T47D (cell line): ENCODE measurements around the gene TSEN54.
A peak's percentile ranks its signal among the peaks of the same experiment; 100 is the strongest.

Experiments used
- DNase-seq, 2 experiments: peaks; one replicate each; pipeline versions ENCODE4 v3.0.0 to v3.0.0-alpha.2; 2011 to 2012; ENCODE audit warnings: low read depth in 1 of 2, low spot score in 1 of 2
- JUND ChIP-seq: IDR thresholded peaks from 2 replicates; pipeline ENCODE4 v1.6.1; 2012; ENCODE audit warnings: low read depth
- in situ Hi-C: cut with HindIII; loops from 2 replicates; pipeline ENCODE4 v1.10.0; 2016; ENCODE audit warnings: low sequenced_read_pairs, low pct_unique_long_range_greater_than_20kb

The TSEN54 gene

DNA sequence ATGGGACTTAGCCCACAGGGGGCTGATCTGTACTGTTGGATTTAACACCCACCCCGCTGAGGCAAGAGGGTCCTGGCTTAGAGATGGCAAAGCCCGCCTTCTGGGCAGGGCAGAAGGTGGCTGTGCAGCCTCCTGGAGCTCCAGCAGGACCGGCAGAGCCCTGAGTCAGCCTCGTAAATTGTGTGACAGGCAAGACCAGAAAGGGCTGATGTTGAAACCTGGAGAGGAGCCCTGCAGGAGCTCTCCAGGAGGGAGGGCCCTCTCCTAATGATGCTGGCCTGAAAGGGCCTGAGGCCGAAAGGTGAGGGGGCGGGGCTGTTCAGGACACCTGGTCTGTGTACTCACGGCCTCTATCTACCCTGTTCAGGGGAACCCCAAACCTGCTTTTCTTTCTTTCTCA, 48.7 kb downstream of the TSEN54 start:
- no peak for TF ChIP-seq JUND
- in situ Hi-C loops: no loop called here
- peak; percentile 72 to 87 for DNase-seq

DNA sequence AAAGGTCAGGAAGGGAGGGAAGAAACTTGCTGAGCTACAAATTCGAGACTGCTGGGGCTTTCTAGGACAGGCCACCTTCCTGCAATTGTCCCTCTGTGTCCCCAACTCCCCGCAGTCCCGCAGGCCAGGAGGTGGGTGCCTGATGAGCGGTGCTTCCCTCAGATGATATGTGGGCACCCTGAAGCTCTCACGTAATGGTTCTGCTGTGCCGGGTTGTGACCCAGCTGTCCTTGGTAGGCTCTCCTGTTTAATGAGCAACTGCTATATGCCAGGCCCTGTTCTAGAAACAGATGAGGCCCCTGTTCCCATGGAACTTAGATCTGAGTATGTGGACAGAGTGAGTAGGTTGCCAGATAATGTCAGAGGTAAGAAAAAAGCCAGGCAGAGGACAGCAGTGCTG, 49.3 kb downstream of the TSEN54 start:
- in situ Hi-C loops: no loop called here
- DNase-seq: no peak
- TF ChIP-seq JUND: no peak

DNA sequence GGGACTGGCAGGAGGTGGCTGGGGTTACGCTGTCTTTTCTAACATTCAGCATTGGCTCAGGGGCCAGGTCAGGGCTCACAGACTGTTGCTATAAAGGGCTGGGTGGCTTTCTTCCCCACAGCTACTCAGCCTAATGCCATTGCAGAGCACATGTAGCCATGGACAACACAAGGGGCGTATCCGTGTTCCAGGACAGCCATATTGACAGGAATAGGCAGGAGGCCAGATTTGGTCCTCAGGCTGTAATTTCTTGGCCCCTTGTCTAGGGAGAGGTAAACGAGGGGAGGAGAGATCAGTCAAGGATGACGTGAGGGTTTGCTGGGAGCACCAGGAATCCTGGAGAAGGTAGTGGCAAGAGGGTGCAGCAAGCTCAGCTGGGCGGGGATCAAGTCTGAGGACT, 50.1 kb downstream of the TSEN54 start:
- in situ Hi-C loops: no loop called here
- DNase-seq: no peak
- no peak for TF ChIP-seq JUND

DNA sequence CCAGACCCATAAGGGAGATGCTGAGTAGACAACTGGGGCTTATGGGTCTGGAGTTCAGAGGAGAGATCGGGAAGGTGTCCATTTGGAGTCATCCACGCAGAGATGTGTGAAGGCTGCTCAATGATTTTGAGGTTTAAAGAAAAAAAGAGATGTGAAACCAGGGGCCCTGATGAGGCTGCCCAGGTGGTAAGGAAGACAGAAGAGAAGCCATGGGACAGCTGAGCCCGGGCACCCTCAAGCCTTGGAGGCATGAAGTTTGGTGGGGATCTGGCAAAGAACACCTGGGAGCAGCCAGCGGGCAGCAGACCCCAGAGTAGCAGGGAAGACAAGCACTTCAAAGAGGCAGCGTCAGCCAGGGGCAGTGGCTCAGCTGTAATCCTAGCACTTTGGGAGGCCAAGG, 50.5 kb downstream of the TSEN54 start:
- no peak for TF ChIP-seq JUND
- in situ Hi-C loops: no loop called here
- no peak for DNase-seq

DNA sequence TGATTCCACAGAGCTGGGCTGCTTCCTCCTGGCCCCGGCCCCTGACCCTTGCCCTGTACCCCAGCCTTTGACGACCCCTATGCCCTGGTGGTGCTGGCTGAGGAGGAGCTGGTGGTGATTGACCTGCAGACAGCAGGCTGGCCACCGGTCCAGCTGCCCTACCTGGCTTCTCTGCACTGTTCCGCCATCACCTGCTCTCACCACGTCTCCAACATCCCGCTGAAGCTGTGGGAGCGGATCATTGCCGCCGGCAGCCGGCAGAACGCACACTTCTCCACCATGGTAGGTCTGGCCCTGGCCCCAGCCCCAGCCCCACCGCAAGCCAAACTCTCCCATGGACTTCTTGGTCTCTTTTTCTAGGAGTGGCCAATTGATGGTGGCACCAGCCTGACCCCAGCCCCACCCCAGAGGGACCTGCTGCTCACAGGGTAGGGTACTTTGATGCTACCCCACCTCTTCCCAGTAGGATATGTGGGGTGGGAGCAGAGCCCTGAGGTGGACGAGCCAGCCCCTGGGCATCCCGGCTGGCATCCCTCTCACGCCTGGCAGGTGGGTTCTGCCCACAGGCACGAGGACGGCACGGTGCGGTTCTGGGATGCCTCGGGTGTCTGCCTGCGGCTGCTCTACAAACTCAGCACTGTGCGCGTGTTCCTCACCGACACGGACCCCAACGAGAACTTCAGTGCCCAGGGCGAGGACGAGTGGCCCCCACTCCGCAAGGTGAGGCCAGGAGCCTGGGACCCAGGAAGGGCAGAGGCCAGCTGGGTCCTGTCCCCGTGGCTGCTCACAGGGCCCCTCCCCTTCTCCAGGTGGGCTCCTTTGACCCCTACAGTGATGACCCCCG, 52.3 kb downstream of the TSEN54 start:
- DNase-seq: no peak
- no peak for TF ChIP-seq JUND
- in situ Hi-C loops: no loop called here

DNA sequence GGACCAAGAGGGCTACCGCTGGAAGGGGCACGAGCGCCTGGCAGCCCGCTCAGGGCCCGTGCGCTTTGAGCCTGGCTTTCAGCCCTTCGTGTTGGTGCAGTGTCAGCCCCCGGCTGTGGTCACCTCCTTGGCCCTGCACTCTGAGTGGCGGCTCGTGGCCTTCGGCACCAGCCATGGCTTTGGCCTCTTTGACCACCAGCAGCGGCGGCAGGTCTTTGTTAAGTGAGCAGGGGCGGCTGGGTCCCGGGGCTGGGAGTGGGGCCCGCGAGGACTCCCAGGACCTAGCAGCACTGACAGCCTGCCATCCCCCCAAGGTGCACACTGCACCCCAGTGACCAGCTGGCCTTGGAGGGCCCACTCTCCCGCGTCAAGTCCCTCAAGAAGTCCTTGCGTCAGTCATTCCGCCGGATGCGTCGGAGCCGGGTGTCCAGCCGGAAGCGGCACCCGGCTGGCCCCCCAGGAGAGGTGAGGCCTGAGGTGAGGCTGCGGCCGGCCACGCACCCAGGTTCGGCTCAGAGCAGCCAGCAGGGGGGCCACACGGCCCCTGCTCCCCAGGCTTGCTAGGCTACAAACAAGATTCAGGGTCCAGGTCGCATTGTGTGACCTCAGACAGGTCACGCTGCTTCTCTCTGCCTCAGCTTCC, 53.8 kb downstream of the TSEN54 start:
- no peak for DNase-seq
- in situ Hi-C loops: no loop called here
- TF ChIP-seq JUND: no peak

DNA sequence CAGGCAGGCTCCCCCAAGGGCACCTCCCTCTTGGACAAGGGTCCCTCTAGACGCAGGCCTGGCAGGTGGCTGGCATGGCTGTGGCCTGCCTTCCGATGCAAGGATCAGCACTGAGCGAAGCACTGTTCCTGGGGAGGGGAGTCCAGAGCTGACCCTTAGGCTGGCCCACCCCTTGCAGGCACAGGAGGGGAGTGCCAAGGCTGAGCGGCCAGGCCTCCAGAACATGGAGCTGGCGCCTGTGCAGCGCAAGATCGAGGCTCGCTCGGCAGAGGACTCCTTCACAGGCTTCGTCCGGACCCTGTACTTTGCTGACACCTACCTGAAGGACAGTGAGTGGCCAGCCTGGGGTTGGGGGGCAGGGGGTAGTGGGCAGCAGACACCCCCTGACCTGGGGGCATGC, 54.4 kb downstream of the TSEN54 start:
- no peak for DNase-seq
- no peak for TF ChIP-seq JUND
- in situ Hi-C loops: no loop called here

DNA sequence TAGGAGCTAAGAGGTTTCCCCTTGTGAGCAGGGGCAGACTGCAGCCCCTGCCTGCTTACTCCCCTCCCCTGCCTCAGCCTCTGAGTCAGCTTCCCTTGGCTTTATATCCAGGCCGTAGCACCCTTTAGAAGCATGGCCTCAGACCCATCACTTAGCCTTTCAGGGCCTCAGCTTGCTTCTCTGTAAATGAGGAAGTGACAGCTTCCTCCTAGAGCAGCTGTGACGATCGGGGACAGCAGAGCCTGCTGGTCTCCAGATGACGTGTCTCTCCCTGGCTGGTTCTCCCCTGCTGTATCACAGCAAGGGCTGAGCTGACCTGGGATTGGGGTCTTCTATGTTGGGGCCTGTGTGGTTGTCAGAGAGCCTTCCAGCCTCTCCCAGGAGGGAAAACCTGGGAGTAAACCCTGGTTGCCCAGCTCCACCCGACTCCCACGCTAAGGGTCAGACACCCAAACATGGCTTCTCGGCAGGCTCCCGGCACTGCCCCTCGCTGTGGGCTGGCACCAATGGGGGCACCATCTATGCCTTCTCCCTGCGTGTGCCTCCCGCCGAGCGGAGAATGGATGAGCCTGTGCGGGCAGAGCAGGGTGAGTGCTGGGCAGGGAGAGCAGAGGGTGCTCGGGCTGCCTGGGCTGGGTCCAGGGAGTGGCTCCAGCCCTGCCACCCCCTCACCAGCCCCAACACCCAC, 55.0 kb downstream of the TSEN54 start:
- no peak for TF ChIP-seq JUND
- DNase-seq: no peak
- in situ Hi-C loops: no loop called here

DNA sequence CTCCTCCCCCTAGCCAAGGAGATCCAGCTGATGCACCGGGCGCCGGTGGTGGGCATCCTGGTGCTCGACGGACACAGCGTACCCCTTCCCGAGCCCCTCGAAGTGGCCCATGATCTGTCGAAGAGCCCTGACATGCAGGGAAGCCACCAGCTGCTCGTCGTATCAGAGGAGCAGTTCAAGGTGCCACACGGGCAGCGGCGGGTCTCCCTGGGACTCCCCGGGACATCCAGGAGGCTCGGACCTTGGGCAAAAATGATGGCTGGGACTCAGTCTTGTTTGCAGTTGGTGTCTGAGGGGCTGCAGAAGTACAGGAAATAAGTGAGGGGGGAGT, 55.5 kb downstream of the TSEN54 start:
- in situ Hi-C loops: no loop called here
- TF ChIP-seq JUND: no peak
- no peak for DNase-seq

DNA sequence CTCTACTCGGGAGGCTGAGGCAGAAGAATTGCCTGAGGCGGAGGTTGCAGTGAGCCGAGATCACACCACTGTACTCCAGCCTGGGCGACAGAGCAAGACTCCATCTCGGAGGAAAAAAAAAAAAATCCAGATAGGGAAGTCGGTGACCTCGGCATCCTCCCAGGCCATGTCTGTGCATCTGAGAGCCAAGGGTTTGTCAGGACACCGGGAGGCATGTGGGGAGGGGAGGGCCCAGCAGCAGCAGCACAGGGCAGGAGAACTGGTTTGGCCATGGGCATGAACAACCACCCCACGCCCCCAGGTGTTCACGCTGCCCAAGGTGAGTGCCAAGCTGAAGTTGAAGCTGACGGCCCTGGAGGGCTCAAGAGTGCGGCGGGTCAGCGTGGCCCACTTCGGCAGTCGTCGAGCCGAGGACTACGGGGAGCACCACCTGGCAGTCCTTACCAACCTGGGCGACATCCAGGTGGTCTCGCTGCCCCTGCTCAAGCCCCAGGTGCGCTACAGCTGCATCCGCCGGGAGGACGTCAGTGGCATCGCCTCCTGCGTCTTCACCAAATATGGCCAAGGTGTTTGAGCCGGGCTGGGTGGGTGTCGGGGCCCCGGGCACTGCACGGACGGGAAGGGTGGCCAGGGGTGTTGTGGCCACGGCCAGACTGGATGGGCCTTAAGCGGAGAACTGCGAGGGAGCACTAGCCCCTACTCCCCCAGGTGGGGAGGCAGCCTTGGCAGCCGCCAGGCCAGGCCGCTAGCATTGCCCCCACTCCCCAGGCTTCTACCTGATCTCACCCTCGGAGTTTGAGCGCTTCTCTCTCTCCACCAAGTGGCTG, 56.6 kb downstream of the TSEN54 start:
- TF ChIP-seq JUND: no peak
- in situ Hi-C loops: no loop called here
- peak in 1 of 2 experiments; percentile 52 for DNase-seq

DNA sequence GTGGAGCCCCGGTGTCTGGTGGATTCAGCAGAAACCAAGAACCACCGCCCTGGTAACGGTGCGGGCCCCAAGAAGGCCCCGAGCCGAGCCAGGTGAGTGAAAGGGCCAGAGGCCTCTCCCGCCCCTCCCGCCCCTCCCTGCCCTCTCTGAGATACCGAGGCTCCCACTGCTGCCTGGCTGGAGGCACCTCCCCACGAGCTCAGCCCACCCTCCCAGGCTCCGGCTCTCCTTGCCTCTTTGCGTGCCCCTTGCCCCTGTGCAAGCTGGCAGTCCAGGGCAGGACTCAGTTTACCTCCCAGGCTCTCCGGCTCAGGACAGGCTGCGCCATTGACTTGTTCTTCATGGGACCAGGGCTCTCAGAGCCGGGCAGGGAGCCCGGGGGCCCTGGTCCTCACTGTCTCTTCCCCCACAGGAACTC, 57.2 kb downstream of the TSEN54 start:
- in situ Hi-C loops: no loop called here
- no peak for TF ChIP-seq JUND
- DNase-seq: no peak

DNA sequence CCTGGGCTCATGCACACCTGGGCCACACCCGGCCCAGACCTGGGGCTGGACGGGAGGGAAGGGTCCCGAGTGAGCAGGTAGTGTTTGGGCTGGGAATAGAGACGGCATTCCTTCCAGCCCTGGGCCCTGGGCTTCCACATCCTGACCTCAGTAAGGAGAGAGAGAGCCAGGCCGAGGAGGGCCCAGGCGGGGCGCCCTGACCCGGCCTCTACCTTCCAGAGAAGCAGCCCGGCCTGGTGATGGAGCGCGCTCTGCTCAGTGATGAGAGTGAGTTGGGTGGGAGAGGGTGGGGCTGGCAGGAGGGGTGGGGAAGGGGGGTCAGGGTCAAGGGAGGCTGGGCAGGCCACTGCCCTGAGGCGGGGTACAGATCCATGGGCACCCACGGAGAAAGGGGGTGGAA, 57.7 kb downstream of the TSEN54 start:
- TF ChIP-seq JUND: no peak
- no peak for DNase-seq
- in situ Hi-C loops: no loop called here
